Endothelial cell of umbilical vein (primary cell): Measurements from ENCODE around the gene FAM177B. TPM values are rescaled to one million over a fixed set of nuclear protein-coding genes. Genes with fewer than 3 reads are reported as not detected.

Experiments
- BruUV-seq: library from RNA; stranded (reverse); fragments of 400-500 nt; replicated peaks from 2 replicates; lab custom pipeline; 2021; lab: Mats Ljungman, UMichigan
- CTCF ChIA-PET: fragments of 300-600, 350-600 bp; sonication (Branson Sonifier 250); formaldehyde crosslinking; loops from one replicate; lab custom pipeline; 2021; ENCODE audit warnings: antibody characterized with exemption, inconsistent platforms; lab: Charles Lee
- POLR2A ChIA-PET: fragments of 300-600, 350-600 bp; sonication (Branson Sonifier 250); formaldehyde crosslinking; loops from one replicate; lab custom pipeline; 2021; ENCODE audit warnings: antibody characterized with exemption, inconsistent platforms; lab: Charles Lee
- DNase-seq: peaks from one replicate; pipeline ENCODE4 v3.0.0-alpha.2; 2011; ENCODE audit warnings: low read depth, low spot score
- FAIRE-seq: peaks from 2 replicates; lab custom pipeline; 2011; peaks lifted over from hg19 to GRCh38; lab: Jason Lieb, UNC
- H2AFZ ChIP-seq: 2 replicates; pipeline ENCODE4 v1.6.0; 2012; ENCODE audit warnings: low read depth, low read length, control low read depth, inconsistent platforms
- H3K27ac ChIP-seq: 2 replicates; pipeline ENCODE4 v1.5.1; 2011; ENCODE audit warnings: low read depth, mild to moderate bottlenecking, control low read depth, low read length, moderate library complexity; ENCODE audit not compliant: insufficient read depth
- H3K27me3 ChIP-seq, 2 experiments: 2 replicates each; pipeline versions ENCODE4 v1.6.0 to v1.6.1; 2011; ENCODE audit warnings: low read length in 2 of 2, mixed read lengths in 1 of 2; ENCODE audit not compliant: control insufficient read depth in 2 of 2, insufficient read depth in 2 of 2
- H3K36me3 ChIP-seq, 2 experiments: 2 replicates in 1 of 2; 3 replicates in 1 of 2; pipeline ENCODE4 v1.5.1; 2011; ENCODE audit warnings: low read length in 2 of 2, mild to moderate bottlenecking in 1 of 2, moderate library complexity in 1 of 2; ENCODE audit not compliant: control insufficient read depth in 2 of 2, insufficient read depth in 2 of 2; ENCODE audit errors: extremely low read depth in 1 of 2
- H3K4me1 ChIP-seq: 3 replicates; pipeline ENCODE4 v1.5.1; 2011; ENCODE audit warnings: mild to moderate bottlenecking, low read length; ENCODE audit not compliant: control insufficient read depth, insufficient read depth; ENCODE audit errors: extremely low read depth
- H3K4me2 ChIP-seq: 2 replicates; pipeline ENCODE4 v1.6.1; 2011; ENCODE audit warnings: low read length, control low read depth, mixed read lengths; ENCODE audit not compliant: insufficient read depth
- H3K4me3 ChIP-seq, 3 experiments: fragments of 200-600 bp in 1 of 3; sonication (generic), shearing (Covaris generic) in 1 of 3; replicated peaks in 1 of 3; 2 replicates each; pipeline ENCODE4 v1.5.1; 2011 to 2016; ENCODE audit warnings: control low read depth in 3 of 3, low read length in 3 of 3, mild to moderate bottlenecking in 2 of 3, inconsistent platforms in 1 of 3, low read depth in 1 of 3, moderate library complexity in 1 of 3; ENCODE audit not compliant: insufficient read depth in 1 of 3
- H3K79me2 ChIP-seq: 2 replicates; pipeline ENCODE4 v1.6.0; 2012; ENCODE audit warnings: low read length, inconsistent platforms; ENCODE audit not compliant: control insufficient read depth, insufficient read depth
- H3K9ac ChIP-seq: replicated peaks from 2 replicates; pipeline ENCODE3; 2011; ENCODE audit warnings: low read length, control low read depth; ENCODE audit not compliant: insufficient read depth; ENCODE audit errors: extremely low read depth
- H3K9me1 ChIP-seq: replicated peaks from 3 replicates; pipeline ENCODE4 v1.6.0; 2011; ENCODE audit warnings: mild to moderate bottlenecking, low read length; ENCODE audit not compliant: control insufficient read depth, insufficient read depth; ENCODE audit errors: extremely low read depth
- H3K9me3 ChIP-seq: replicated peaks from 2 replicates; pipeline ENCODE4 v1.5.1; 2012; ENCODE audit warnings: low read length, inconsistent platforms; ENCODE audit not compliant: control insufficient read depth, insufficient read depth
- H4K20me1 ChIP-seq: replicated peaks from 2 replicates; pipeline ENCODE3; 2011; ENCODE audit warnings: mild to moderate bottlenecking, low read length; ENCODE audit not compliant: control insufficient read depth, insufficient read depth; ENCODE audit errors: extremely low read depth
- CTCF ChIP-seq, 2 donors: IDR thresholded peaks; 1 replicate in 1 of 2; 2 replicates in 1 of 2; pipeline ENCODE4 v1.5.1; 2011; ENCODE audit warnings: low read length in 2 of 2, mild to moderate bottlenecking in 2 of 2, moderate library complexity in 2 of 2, control low read depth in 1 of 2, inconsistent platforms in 1 of 2, low read depth in 1 of 2; ENCODE audit not compliant: insufficient read depth in 1 of 2; ENCODE audit errors: extremely low read depth in 1 of 2
- EZH2 ChIP-seq: IDR thresholded peaks from 2 replicates; pipeline ENCODE4 v1.6.1; 2012; ENCODE audit warnings: borderline replicate concordance, low read depth, mild to moderate bottlenecking, moderate library complexity, low read length, inconsistent platforms; ENCODE audit not compliant: severe bottlenecking
- FOS ChIP-seq: IDR thresholded peaks from 2 replicates; pipeline ENCODE4 v1.6.1; 2011; ENCODE audit warnings: mild to moderate bottlenecking, low read length, moderate library complexity, borderline replicate concordance; ENCODE audit not compliant: insufficient read depth
- GATA2 ChIP-seq: IDR thresholded peaks from 2 replicates; pipeline ENCODE4 v1.7.0; 2011; ENCODE audit warnings: low read depth, mild to moderate bottlenecking, moderate library complexity, mixed read lengths, low read length; ENCODE audit not compliant: insufficient read length, insufficient read depth
- JUN ChIP-seq: IDR thresholded peaks from 2 replicates; pipeline ENCODE4 v1.6.1; 2011; ENCODE audit warnings: borderline replicate concordance, low read depth; ENCODE audit not compliant: insufficient read length, insufficient read depth
- MAX ChIP-seq: IDR thresholded peaks from 2 replicates; pipeline ENCODE4 v1.6.1; 2011; ENCODE audit not compliant: insufficient read depth, insufficient read length
- MYC ChIP-seq: IDR thresholded peaks from one replicate; pipeline ENCODE4 v1.6.1; 2011; ENCODE audit warnings: mild to moderate bottlenecking, low read depth, low read length
- POLR2A ChIP-seq: IDR thresholded peaks from 2 replicates; pipeline ENCODE4 v1.6.1; 2012; ENCODE audit warnings: low read depth, mild to moderate bottlenecking, control low read depth, low read length
- POLR2AphosphoS5 ChIP-seq: IDR thresholded peaks from 2 replicates; pipeline ENCODE4 v1.6.1; 2012; ENCODE audit warnings: low read depth, mild to moderate bottlenecking, control low read depth, low read length, moderate library complexity; ENCODE audit not compliant: insufficient read depth
- dilution Hi-C: fragments of 300-500 bp; cut with MboI; formaldehyde crosslinking; loops from one replicate; pipeline ENCODE4 v1.15.0; 2019; ENCODE audit warnings: low sequenced_read_pairs; ENCODE audit not compliant: extremely low pct_ligation_motif_present
- intact Hi-C: fragments of 100-400 bp; cut with micrococcal nuclease; formaldehyde crosslinking; loops from one replicate; pipeline ENCODE4 v1.10.0; 2022
- polyA plus RNA-seq, 4 experiments: library from polyadenylated mRNA; depleted of rRNA in 3 of 4; stranded (reverse) in 3 of 4; unstranded in 1 of 4; fragments of >200 nt; gene quantifications; 2 replicates each; pipeline versions ENCODE4 v1.2.1 to v1.2.3, GENCODE V29; 2011 to 2012; ENCODE audit warnings: missing spikeins in 1 of 4
- total RNA-seq: library from RNA; stranded (reverse); gene quantifications from 2 replicates; pipeline ENCODE4 v1.2.3, GENCODE V29; 2021

Gene FAM177B
- total and polyA plus RNA-seq, 2 donors (not counting 3 experiments of a cell fraction or from before 2014, with no cell fraction given), result not detected

- Histone ChIP-seq H3K27ac (no peak overlapping the region), H3K9ac (no peak overlapping the region), H3K36me3 (no peaks in the 10 kb centered on the region), H3K9me1 (no peaks in the 10 kb centered on the region), H2AFZ (no peak overlapping the region), H3K9me3 (no peaks in the 10 kb centered on the region), H3K4me1 (no peaks in the 10 kb centered on the region), H3K79me2 (no peaks in the 10 kb centered on the region), H4K20me1 (no peaks in the 10 kb centered on the region), H3K4me2 (no peak overlapping the region), H3K27me3 (peaks cover 0 to 1% of the 10 kb centered on the region in 2 experiments), H3K4me3 (no peak overlapping the region)
- no peak for TF ChIP-seq EZH2
- TF ChIP-seq FOS, result no peak
- no peak for TF ChIP-seq POLR2A
- no peak for TF ChIP-seq CTCF (IDR thresholded peaks at IDR 0.05; ENCODE audit: extremely low read depth in 1 of 2, insufficient read depth in 1 of 2, low read depth in 1 of 2, low read length in 2 of 2)
- TF ChIP-seq GATA2, result no peak
- TF ChIP-seq MYC, result no peak
- no peak for TF ChIP-seq POLR2AphosphoS5
- no peak for TF ChIP-seq JUN
- no peak for TF ChIP-seq MAX
- no peak for FAIRE-seq
- ChIA-PET POLR2A (no interaction called here), CTCF (interaction anchor here (1.3 kb wide), 1 partner anchor 27 kb away, joined by 4 read pairs; no protein-coding TSS in a partner anchor)
- dilution Hi-C loops (loop anchor here (25.0 kb wide), 1 partner anchor 310 kb away; no protein-coding TSS in a partner anchor), intact Hi-C loops (no loop called here)
- DNase-seq, result no peak
- BruUV-seq, result no TSS peak
Measured at GRCh38 chr1:222777463-222777862, 40.5 kb downstream of the FAM177B start.
